Mesenchymal stem cell (in vitro differentiated cells and primary cell): ENCODE results near the gene AKAP8L.
A peak's percentile ranks its signal among the peaks of the same experiment; 100 is the strongest.

Experiments
- DNase-seq: peaks from one replicate; pipeline ENCODE4 v3.0.0-alpha.2; 2013
- H2AFZ ChIP-seq: one replicate; pipeline ENCODE4 v1.6.1; 2013; ENCODE audit warnings: low read depth, mild to moderate bottlenecking, control low read depth, inconsistent platforms, low read length, moderate library complexity
- H2AK5ac ChIP-seq: 2 replicates; pipeline ENCODE4 v1.6.1; 2013; ENCODE audit warnings: low read length, moderate library complexity, mild to moderate bottlenecking, inconsistent platforms; ENCODE audit not compliant: severe bottlenecking
- H2BK120ac ChIP-seq: one replicate; pipeline ENCODE4 v1.6.1; 2013; ENCODE audit warnings: low read depth, mild to moderate bottlenecking, inconsistent platforms, low read length, moderate library complexity
- H2BK12ac ChIP-seq, 2 experiments: one replicate each; pipeline ENCODE4 v1.6.1; 2013; ENCODE audit warnings: inconsistent platforms in 2 of 2, low read length in 2 of 2, mild to moderate bottlenecking in 2 of 2, moderate library complexity in 2 of 2, control low read depth in 1 of 2
- H2BK15ac ChIP-seq: one replicate; pipeline ENCODE4 v1.6.1; 2013; ENCODE audit warnings: mild to moderate bottlenecking, low read depth, inconsistent platforms; ENCODE audit not compliant: poor library complexity, severe bottlenecking
- H2BK5ac ChIP-seq: 2 replicates; pipeline ENCODE4 v1.6.1; 2013; ENCODE audit warnings: low read depth, mild to moderate bottlenecking, low read length, control low read depth, inconsistent platforms; ENCODE audit not compliant: poor library complexity, severe bottlenecking
- H3K14ac ChIP-seq, 2 experiments: one replicate each; pipeline ENCODE4 v1.6.1; 2013; ENCODE audit warnings: inconsistent platforms in 2 of 2, low read length in 2 of 2, control low read depth in 1 of 2, mild to moderate bottlenecking in 1 of 2, moderate library complexity in 1 of 2
- H3K18ac ChIP-seq, 2 experiments: one replicate each; pipeline ENCODE4 v1.6.1; 2013; ENCODE audit warnings: inconsistent platforms in 2 of 2, low read length in 2 of 2, control low read depth in 1 of 2, low read depth in 1 of 2, mild to moderate bottlenecking in 1 of 2
- H3K23ac ChIP-seq, 2 experiments: one replicate each; pipeline ENCODE4 v1.6.1; 2013; ENCODE audit warnings: inconsistent platforms in 2 of 2, low read length in 2 of 2, mild to moderate bottlenecking in 2 of 2, moderate library complexity in 2 of 2, control low read depth in 1 of 2
- H3K27ac ChIP-seq: 2 replicates; pipeline ENCODE4 v1.5.1; 2013; ENCODE audit warnings: mild to moderate bottlenecking, moderate library complexity, low read length, control low read depth, inconsistent platforms; ENCODE audit not compliant: poor library complexity, severe bottlenecking
- H3K27me3 ChIP-seq, 2 experiments: 2 replicates each; pipeline versions ENCODE4 v1.6.1 to v1.7.0; 2013; ENCODE audit warnings: low read length in 2 of 2, mild to moderate bottlenecking in 2 of 2, moderate library complexity in 2 of 2, control low read depth in 1 of 2, inconsistent platforms in 1 of 2; ENCODE audit not compliant: control insufficient read depth in 1 of 2, insufficient read depth in 1 of 2
- H3K36me3 ChIP-seq, 2 experiments: 2 replicates each; pipeline versions ENCODE4 v1.6.1 to v1.7.0; 2013; ENCODE audit warnings: low read length in 2 of 2, control low read depth in 1 of 2, inconsistent platforms in 1 of 2, low read depth in 1 of 2, mild to moderate bottlenecking in 1 of 2; ENCODE audit not compliant: insufficient read depth in 2 of 2, control insufficient read depth in 1 of 2
- H3K4ac ChIP-seq, 2 experiments: one replicate each; pipeline ENCODE4 v1.6.1; 2013; ENCODE audit warnings: inconsistent platforms in 2 of 2, low read length in 2 of 2, mild to moderate bottlenecking in 2 of 2, moderate library complexity in 2 of 2, control low read depth in 1 of 2, low read depth in 1 of 2
- H3K4me1 ChIP-seq: 2 replicates; pipeline ENCODE4 v1.6.1; 2013; ENCODE audit warnings: low read depth, low read length, control low read depth; ENCODE audit not compliant: control insufficient read depth, insufficient read depth
- H3K4me2 ChIP-seq: 2 replicates; pipeline ENCODE4 v1.6.1; 2013; ENCODE audit warnings: low read length, mild to moderate bottlenecking, inconsistent platforms; ENCODE audit not compliant: poor library complexity, severe bottlenecking
- H3K4me3 ChIP-seq, 2 experiments: 2 replicates each; pipeline versions ENCODE4 v1.5.1 to v1.7.0; 2013; ENCODE audit warnings: low read length in 2 of 2, mild to moderate bottlenecking in 2 of 2, control low read depth in 1 of 2, low read depth in 1 of 2; ENCODE audit not compliant: insufficient read depth in 1 of 2
- H3K79me1 ChIP-seq: replicated peaks from 2 replicates; pipeline ENCODE4 v1.6.1; 2013; ENCODE audit warnings: mild to moderate bottlenecking, control low read depth, low read length, inconsistent platforms; ENCODE audit not compliant: poor library complexity, severe bottlenecking
- H3K9ac ChIP-seq: 2 replicates; pipeline ENCODE4 v1.7.0; 2013; ENCODE audit warnings: mild to moderate bottlenecking, low read length, moderate library complexity
- H3K9me3 ChIP-seq: 2 replicates; pipeline ENCODE4 v1.7.0; 2013; ENCODE audit warnings: mild to moderate bottlenecking, low read length; ENCODE audit not compliant: control insufficient read depth
- H4K8ac ChIP-seq: one replicate; pipeline ENCODE4 v1.6.1; 2013; ENCODE audit warnings: inconsistent platforms, mild to moderate bottlenecking, low read length, moderate library complexity
- H4K91ac ChIP-seq: one replicate; pipeline ENCODE4 v1.6.1; 2013; ENCODE audit warnings: mild to moderate bottlenecking, low read length, inconsistent platforms
- WGBS: methylation state at CpG from one replicate; pipeline ENCODE4 v1.1.7; 2013; ENCODE audit warnings: mixed read lengths; 5-methylcytosine and 5-hydroxymethylcytosine counted together

The AKAP8L gene

GRCh38 chr19:15449620-15450527 is 31.1 kb upstream of the AKAP8L start, which contains the start of gene WIZ:
Gene WIZ, minus strand, starts transcription at chr19:15449956. Its CDS starts 1,649 bp downstream, at chr19:15448307.
- Histone ChIP-seq H3K27ac (no peak within 1 kb of the TSS), H3K4me1 (peaks cover 19% of the 10 kb centered on the region), H3K79me1 (peaks cover 2% of the 10 kb centered on the region), H3K14ac (peak within 1 kb of the TSS; percentile 21 to 36), H3K9ac (peak within 1 kb of the TSS; percentile 70), H2AK5ac (peak within 1 kb of the TSS; percentile 33), H2AFZ (peak within 1 kb of the TSS; percentile 80), H3K4ac (peak within 1 kb of the TSS; percentile 30 to 47), H2BK5ac (no peak within 1 kb of the TSS), H3K4me3 (peak within 1 kb of the TSS; percentile 75 to 77), H3K18ac (peak within 1 kb of the TSS; percentile 80 to 90), H2BK15ac (peak within 1 kb of the TSS; percentile 89), H4K91ac (peak within 1 kb of the TSS; percentile 78), H2BK12ac (no peak within 1 kb of the TSS), H3K27me3 (peaks cover 5 to 16% of the 10 kb centered on the region in 2 experiments), H3K4me2 (peak within 1 kb of the TSS; percentile 99), H4K8ac (peak within 1 kb of the TSS; percentile 88), H3K23ac (no peak within 1 kb of the TSS), H3K9me3 (no peaks in the 10 kb centered on the region), H3K36me3 (peaks cover 4 to 34% of the 10 kb centered on the region in 2 experiments), H2BK120ac (peak within 1 kb of the TSS; percentile 74)
- WGBS = 3% methylated on average over 3 of the region's 77 CpGs
- DNase-seq = peak; percentile 63

- peaks cover 2 to 8% of the 10 kb centered on the region in 2 experiments for H3K27me3 ChIP-seq
- peak; percentile 34 for DNase-seq
- no peak overlapping the region for H3K23ac ChIP-seq
- H2AFZ ChIP-seq = peak overlapping the region; percentile 7
- peak overlapping the region; percentile 74 for H2BK120ac ChIP-seq
- H4K91ac ChIP-seq = peak overlapping the region; percentile 52
- peak overlapping the region; percentile 75 to 80 for H3K18ac ChIP-seq
- H3K4me1 ChIP-seq = peaks cover 19% of the 10 kb centered on the region
- H3K9ac ChIP-seq = peak overlapping the region; percentile 70
- peak overlapping the region; percentile 99 for H3K4me2 ChIP-seq
- H3K36me3 ChIP-seq = peaks cover 4 to 39% of the 10 kb centered on the region in 2 experiments
- H4K8ac ChIP-seq = peak overlapping the region; percentile 45
- H3K14ac ChIP-seq = peak overlapping the region; percentile 21 to 36
- H2BK12ac ChIP-seq = no peak overlapping the region
- no peak overlapping the region for H2AK5ac ChIP-seq
- H3K4ac ChIP-seq = peak overlapping the region; percentile 30 to 47
- H3K4me3 ChIP-seq = peak overlapping the region; percentile 71 to 75
- peak overlapping the region; percentile 56 for H2BK15ac ChIP-seq
- WGBS = 12% methylated on average over 22 of the region's 43 CpGs
- no peak overlapping the region for H3K27ac ChIP-seq
- no peak overlapping the region for H2BK5ac ChIP-seq
- peaks cover 2% of the 10 kb centered on the region for H3K79me1 ChIP-seq
- H3K9me3 ChIP-seq = no peaks in the 10 kb centered on the region
Observed at GRCh38 chr19:15448778-15449619, 30.2 kb upstream of the AKAP8L start.

GRCh38 chr19:15448044-15448777 is 29.4 kb upstream of the AKAP8L start:
- H3K18ac ChIP-seq = no peak overlapping the region

More at GRCh38 chr19:15448044-15448777, 29.4 kb upstream of the AKAP8L start:
- no peaks in the 10 kb centered on the region for H3K27me3 ChIP-seq
- 73% methylated on average over 15 of the region's 17 CpGs for WGBS
- no peak overlapping the region for H4K91ac ChIP-seq
- no peak overlapping the region for H2AFZ ChIP-seq
- no peak overlapping the region for H3K4ac ChIP-seq
- no peak for DNase-seq
- no peak overlapping the region for H2AK5ac ChIP-seq
- no peak overlapping the region for H4K8ac ChIP-seq
- peak overlapping the region in 1 of 2 experiments; percentile 75 for H3K4me3 ChIP-seq
- peaks cover 2% of the 10 kb centered on the region for H3K79me1 ChIP-seq
- no peak overlapping the region for H2BK12ac ChIP-seq
- H2BK5ac ChIP-seq = no peak overlapping the region
- H3K4me2 ChIP-seq = no peak overlapping the region
- peaks cover 4 to 42% of the 10 kb centered on the region in 2 experiments for H3K36me3 ChIP-seq
- H2BK15ac ChIP-seq = no peak overlapping the region
- H3K27ac ChIP-seq = no peak overlapping the region
- H3K23ac ChIP-seq = no peak overlapping the region
- peaks cover 18% of the 10 kb centered on the region for H3K4me1 ChIP-seq
- no peak overlapping the region for H3K14ac ChIP-seq
- peak overlapping the region; percentile 70 for H3K9ac ChIP-seq
- no peak overlapping the region for H2BK120ac ChIP-seq
- H3K9me3 ChIP-seq = no peaks in the 10 kb centered on the region
